A549 treated with ZK216348 at 1 μM for 4 hours (cell line): ENCODE data around the gene DMRTA2. TPM values are rescaled to one million over a fixed set of nuclear protein-coding genes. Genes with fewer than 3 reads are reported as not detected.

ENCODE experiments used
- total RNA-seq: library from RNA; stranded (reverse); fragments of 200-300 nt; extraction: Qiagen RNA extraction; gene quantifications from 5 replicates; pipeline ENCODE4 v1.2.3, GENCODE V29; 2022; ENCODE audit warnings: low read depth

DMRTA2 gene
- 0.09 to 0.22 TPM (median 0.18 TPM) in 5 replicates for total RNA-seq

GRCh38 chr1:50422946-50423669, at the start of gene DMRTA2:
TSS of gene DMRTA2 (minus strand) at chr1:50423443. CDS start at chr1:50421536, 1,907 bp downstream.

